Medulla oblongata (tissue), 1 donor: ENCODE measurements around the gene ATG3.
A peak's percentile ranks its signal among the peaks of the same experiment; 100 is the strongest.
"Not testable (repeated sequence)": the region's sequence is repeated elsewhere in the genome, so short reads cannot be mapped to it uniquely, and the experiment has no call there.

ENCODE experiments used
- DNase-seq: peaks from one replicate; pipeline ENCODE4 v3.0.0-alpha.2; 2015; ENCODE audit errors: extremely low spot score

ATG3 gene

DNA sequence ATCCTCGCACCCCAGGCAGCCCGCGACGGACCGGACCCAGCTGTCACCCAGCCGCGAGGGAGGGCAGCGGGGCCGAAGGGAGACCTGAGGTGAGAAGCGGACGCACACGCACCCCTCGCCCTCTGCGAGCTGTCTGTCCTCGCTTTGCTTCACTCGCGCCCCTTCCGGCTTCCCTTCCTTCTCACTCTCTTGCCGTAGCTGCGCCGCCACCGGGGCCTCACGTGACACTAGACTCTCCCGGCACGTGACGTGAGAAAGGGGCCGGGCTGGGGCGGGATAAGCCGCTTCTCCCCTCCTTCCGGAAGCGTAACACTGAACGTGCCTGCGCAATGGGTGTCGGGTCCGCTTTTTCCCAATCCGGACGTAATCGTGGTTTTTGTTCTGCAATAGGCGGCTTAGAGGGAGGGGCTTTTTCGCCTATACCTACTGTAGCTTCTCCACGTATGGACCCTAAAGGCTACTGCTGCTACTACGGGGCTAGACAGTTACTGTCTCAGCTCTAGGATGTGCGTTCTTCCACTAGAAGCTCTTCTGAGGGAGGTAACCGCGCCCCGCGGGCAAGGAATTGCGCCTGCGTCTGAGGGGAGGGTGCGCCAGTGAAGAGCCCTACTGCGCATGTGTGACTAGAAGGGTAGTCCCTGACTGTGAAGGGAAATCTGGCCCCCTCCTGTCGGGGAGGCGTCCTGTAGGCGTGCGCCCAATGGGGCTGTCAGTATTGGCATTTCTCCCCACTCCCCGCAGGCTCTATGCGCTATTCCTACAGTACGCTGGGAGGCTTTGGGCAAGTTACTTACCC lies at the start of gene ATG3, which contains the start of gene SLC35A5:
ATG3 (minus strand) TSS at position 229 of the 796 bp plus-strand sequence. CDS start 434 bp downstream, outside the sequence.
SLC35A5 (plus strand) TSS at position 312 of the 796 bp plus-strand sequence. CDS start 1,359 bp downstream, outside the sequence.
- peak; percentile 99 for DNase-seq

DNA sequence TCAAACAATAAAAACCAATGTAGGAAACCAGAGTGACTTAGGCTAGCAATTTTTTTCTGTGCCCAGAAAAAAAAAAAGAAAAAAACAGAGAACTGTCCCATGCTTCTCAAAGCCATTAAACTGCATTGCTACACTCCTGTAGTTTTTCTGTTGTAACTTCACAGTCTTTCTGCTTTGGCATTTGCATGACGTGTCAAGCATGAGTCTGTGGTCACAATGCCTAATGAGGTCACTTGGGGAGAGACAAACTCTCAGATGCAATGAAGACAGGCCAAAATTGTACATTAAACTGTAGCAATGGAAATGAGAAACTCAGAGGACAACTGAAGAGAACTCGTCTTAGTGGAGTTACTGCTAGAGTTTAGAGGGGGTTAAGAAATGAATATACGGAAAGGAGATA lies 48.4 kb upstream of the ATG3 start:
- no peak for DNase-seq

DNA sequence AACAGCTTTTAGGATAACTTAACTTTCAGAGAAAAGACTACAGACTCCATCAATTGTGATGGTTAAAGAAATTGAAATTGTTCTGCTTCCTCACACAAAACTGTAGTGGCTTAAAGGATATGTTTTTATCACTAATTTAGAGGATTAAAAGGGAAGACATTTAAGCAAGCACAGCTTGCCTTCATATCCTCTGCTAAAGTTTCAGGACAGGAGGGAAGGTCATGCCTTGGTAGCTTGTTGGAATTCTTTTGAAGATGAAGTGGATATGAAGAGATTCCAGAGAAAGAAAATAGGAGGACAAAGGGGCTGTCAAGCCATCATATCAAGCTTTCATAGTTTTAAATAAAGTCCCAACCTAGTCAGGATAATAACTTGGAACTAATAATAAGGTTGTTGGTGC lies 46.1 kb upstream of the ATG3 start:
- DNase-seq, result no peak

DNA sequence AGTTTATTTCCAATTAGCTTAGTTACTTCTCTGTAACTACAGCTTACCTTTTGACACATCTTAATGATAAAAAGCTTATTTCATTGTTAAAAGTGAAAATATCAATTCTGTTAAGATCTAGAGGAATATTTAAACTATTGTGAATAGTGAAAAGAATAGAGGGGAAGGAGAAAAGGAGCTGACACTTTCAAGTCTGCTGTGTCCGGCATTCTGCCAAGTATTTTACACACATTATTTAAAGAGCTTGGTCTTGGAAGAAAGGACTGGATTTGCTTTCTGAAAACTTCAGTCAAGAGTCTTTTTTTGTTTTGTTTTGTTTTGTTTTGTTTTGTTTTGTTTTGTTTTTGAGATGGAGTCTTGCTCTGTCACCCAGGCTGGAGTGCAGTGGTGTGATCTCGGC lies 44.3 kb upstream of the ATG3 start:
- DNase-seq, result no peak

DNA sequence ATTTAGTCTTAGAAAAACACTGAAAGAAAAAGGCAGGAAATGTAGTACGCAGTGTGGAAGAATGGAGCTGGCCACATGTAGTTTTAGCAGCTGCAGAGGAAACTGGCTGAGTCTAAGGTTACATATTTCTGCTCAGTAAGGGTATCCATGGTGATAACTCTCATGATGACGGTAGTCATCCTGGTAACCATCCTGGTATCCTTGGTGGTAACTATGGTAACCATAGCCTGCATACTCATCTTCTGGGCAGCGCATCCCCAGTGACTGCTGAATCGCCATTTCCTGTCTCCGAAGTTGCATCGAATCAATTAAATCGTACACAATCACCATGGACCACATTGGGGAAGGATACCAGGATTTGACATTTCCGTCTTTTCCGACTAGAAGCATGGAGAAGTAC lies 43.5 kb upstream of the ATG3 start:
- peak; percentile 20 for DNase-seq

DNA sequence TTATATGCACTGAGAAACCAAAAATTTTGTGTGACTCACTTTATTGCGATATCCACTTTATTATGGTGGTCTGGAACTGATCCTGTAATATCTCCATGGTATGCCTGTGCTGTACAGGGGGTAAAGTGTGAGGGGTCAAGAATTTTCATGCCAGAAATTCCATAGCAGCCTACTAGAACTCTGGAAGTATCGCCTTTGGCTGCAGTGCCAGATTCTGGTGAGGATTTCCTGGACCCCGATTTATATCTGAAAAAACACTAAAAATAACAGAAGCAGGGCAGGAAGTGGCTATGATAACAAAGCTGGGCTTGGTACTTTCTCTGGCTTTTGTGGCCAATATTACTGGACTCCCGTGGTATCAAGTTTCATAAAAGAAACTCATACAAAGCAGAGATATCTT lies 42.8 kb upstream of the ATG3 start:
- DNase-seq, result no peak

DNA sequence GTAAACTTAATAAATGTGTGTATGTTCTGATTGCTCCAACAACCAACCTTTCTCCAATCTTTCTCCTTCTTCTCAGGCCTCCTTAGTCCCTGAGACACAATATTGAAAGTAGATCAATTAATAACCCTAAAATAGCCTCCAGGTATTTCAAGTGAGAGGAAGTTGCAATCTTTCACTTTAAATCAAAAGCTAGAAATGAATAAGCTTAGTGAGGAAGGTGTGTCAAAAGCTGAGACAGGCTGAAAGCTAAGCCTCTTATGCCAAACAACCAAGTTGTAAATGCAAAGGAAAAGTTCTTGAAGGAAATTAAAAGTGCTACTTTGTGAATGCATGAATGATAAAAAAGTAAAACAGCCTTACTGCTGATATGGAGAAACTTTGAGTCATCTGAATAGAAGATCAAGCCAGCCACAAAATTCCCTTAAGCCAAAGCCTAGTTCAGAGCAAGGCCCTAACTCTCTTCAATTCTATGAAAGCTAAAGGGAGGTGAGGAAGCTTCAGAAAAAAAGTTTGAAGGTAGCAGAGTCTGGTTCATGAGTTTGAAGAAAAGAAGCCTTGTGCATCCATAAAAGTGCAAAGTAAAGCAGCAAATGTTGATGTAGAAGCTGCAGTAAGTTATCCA lies 40.6 kb upstream of the ATG3 start:
- DNase-seq, result no peak

DNA sequence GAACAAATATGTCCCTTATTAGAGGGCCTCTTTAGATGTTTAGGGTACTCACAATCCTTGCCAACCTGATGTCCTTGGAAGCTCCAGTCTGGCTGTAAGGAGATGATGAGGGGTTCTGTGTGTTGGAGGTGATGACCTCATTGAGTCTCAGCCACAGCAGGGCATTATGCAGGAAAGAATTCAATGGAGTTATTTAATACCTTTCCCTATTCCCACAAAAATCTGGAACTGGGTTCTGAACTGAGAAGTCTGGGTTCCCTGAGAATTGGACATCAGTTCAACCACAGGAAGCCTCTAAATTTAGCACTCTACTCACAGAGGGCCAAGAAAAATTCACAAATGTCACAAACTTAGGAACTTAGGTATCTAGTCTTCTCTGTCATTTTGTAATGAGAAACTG lies 37.0 kb upstream of the ATG3 start:
- no peak for DNase-seq

DNA sequence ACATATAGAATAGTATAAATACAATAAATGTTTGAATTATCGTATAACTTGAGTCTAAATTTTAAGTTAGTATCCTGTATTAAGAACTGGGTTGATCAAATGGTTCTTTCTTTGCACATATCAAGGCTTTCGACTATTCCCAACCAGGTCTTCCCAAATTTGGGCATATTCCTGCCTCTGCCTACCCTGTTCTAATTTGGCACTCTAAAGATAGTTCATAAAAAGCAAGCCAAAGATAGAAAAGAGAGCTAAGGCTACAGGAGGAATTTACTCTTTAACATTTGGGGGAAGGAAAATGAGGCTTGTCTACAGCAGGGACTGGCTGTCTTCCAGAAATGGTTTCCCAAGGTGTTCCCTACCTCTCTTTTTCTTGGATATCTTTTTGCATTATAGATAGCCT lies 36.2 kb upstream of the ATG3 start:
- no peak for DNase-seq

DNA sequence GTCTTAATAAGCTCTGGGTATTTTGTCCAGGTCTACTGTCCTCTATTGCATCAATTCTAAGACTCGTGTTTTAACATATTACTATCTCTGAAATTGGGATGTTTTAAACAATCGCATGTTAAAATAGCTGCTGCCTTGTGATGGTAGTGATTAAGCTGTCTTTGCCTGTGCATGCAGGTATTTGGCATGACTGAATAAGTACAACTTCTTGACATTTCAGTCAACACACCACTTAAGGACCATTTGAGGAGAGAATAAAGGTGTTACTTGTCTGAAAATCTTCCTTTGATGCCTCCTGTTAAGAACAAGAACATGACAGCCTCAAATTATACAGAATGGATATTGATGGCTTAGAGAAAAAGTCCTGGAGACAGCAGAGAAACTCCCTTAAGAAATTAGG lies 33.1 kb upstream of the ATG3 start:
- no peak for DNase-seq

DNA sequence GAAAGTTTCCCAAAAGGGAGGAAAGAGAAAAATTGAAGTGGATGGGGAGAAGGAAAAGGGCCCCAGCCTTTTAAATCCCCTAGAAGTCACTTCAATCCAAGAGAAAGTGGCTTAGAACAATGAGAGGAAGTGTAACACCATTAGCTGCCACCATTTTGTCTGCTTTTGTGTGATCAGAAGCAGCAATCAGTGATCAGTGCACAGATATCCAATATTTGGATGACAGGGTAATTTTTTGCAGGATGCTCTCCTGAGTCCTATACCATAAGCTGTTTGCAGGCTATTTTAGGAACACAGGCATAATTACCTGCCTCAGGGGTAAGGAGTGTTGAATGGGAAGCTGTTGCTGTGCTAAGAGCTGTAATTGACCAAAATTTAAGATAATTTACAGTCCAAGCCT lies 31.5 kb upstream of the ATG3 start:
- no peak for DNase-seq

DNA sequence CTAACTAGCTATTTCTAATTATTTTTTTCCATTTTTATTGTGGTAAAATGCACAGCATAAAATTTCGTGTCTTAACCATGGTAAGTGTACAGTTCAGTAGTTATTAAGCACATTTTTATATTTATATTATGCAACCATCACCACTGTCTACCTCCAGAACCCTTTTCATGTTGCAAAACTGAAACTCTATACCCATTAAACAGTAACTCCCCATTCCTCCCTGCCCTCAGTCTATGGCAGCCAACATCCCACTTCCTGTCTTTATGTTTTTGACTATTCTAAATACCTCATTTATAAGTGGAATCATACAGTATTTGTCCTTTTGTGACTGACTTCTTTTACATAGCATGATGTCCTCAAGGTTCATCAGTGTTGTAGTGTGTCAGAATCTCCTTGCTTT lies 25.6 kb upstream of the ATG3 start:
- DNase-seq, result no peak

DNA sequence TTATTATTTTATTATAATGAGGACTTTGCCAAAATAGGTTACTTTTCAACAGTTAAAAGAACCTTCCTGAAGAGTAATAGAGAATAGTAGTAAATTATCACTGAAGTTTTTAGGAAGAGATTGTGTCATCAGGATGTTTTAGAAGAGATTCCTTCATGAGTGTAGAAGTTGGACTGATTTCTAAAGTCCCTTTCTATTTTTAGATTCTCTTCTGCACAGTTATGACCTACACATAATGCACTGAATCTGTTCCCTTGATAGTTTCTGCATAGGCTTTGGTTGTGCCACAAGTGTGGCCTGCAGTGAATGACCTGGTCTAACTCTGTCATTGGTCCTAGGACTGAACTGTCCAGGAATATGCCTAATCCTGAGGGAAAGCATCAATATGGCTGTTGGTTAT lies 24.0 kb upstream of the ATG3 start:
- DNase-seq, result no peak

DNA sequence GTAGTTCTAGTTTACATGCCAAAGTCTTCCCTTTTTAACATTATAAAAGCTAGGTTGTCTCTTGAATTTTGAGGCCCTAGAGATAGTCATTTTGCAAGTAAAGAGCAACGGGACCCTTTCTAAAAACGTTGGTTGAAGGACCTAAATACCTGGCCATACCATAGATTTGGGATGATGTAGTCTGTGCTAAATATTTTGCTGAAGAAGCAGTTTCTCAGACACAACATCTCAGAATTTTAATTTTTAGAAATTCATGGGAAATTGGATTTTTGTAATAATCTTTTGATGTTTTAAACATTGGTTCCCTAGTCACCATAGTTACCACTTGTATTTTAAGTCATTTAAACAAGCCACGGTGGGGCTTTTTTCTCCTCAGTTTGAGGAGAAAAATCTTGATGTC lies 21.3 kb upstream of the ATG3 start:
- no peak for DNase-seq

DNA sequence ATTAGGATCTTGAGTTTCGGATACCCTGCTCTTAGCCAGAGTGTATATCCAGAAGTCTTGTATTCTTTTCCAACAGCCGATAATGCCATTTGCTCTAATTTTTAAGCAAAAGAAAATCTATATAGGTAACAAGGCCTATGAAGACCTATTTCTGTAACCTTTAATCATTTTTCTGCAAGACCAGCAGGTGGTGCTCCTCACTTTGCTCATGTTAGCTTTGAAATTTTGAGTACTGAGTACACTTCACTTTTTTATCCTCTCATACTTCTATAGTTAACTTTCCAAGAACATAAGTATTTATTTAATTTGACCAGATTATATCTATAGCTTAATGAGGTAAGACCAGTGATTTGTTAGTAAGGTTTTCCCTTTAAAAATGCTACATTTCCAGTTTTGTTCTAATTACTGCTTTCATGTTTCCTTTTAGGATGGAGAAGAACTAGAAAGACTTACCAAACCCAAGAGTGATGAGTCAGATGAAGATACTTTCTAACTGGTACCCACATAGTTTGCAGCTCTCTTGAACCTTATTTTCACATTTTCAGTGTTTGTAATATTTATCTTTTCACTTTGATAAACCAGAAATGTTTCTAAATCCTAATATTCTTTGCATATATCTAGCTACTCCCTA lies 20.6 kb upstream of the ATG3 start:
- peak; percentile 48 for DNase-seq

DNA sequence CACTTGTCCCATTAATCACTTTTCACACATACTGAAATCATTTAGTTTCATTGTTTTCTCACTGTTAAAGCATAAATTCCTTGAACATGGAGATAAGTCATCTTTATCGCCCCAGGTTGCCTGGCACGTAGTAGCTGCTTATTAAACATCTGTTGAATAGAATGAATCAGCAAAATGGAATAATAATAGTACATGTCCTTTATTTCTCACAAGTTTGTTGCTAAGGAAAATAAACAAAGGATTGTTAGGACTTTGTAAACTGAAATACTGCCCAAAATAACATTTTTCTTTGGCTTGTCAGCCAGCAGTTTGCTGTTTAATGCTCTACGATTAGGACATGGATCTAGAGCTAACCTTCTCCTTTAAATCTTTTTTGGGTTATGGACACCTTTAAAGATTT lies 17.9 kb upstream of the ATG3 start:
- no peak for DNase-seq

DNA sequence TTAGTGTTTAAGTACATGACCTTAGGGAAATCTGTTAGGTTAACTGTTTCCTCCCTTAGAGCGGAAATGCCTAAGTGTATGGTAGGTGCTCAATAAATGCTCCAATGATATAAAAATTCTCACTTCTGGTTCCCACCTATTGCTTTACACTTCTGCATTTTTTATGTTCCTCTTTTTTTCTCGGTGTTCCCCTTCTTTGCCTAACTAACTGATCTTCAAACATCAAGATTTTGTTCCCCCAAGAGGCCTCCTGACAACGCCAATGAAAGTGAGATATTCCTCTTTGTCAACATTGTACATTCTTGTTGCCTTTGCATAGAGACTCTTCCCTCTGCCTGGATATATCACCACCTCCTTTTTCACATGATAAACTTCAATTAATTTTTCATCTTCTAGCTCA lies 17.5 kb upstream of the ATG3 start:
- DNase-seq, result peak; percentile 24

DNA sequence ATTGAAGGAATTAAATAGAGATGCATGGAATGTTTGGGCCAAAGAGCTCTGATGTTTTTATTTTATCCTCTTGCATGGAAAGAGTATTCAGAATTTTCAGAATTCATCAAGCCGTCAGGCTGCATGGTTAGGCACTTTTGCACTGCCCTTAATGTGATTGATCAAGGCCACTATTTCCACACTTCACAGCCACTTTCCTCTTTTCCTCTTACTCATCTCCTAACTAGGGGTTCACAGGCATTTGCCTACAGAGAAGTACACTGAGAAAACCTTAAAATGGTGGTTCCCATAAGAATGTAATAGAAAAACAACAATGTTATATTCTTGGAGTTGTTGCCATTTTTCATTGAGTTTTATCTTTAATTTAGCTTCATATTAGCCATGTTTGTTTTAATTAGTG lies 10.9 kb upstream of the ATG3 start:
- DNase-seq, result no peak

DNA sequence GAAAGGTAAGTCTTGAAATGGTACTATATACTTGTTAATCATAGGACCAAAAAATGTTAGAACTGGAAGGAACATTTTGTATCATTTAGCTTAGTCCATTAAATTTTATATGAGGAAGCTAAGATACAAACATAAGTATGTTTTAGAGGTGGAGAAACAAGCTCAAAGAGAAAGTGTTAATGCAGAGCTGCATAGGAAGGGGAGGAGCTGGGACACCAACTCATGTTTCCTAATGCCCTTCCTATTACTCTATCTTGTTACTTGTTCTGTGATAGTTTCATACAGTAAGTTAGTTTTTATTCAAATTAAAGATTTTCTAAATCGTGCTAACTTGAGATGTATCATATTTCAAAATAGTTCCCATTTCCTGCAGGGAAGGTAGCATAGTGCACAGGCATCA lies 7.5 kb upstream of the ATG3 start:
- DNase-seq, result no peak

DNA sequence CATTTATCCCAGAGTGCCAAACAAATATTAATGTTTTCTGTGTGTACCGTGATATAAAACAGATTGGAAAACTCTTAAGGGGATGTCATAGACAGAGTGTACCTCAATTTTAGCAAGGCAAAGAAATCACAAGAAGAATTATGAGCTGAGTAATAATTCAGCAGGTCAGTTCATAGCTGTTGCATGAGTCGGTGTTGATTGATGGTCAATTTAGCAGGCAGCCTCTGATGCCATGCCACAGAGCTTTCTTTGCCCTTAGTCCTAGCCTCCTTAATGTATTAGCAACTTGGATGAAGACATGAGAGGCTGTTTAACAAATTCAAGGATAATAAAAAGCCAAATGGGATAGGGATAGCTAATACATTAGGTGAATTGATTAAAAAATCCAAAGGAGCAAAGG lies 6.9 kb upstream of the ATG3 start:
- no peak for DNase-seq

DNA sequence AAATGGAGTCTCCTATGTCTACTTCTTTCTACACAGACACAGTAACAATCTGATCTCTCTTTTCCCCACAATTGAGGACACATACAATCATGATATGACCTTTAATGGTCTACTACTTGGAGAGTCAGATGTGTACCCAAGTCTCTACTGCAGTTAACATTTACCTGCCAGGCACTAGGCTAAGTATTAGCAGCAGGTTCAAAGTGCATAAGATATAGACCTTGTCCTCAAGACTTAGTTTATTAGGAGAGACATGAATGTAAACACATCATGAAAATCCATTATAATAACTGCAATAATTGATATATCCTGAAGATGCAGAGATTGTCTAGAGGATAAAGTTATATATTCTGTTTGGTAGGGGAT lies 3.2 kb upstream of the ATG3 start:
- DNase-seq, result no peak

DNA sequence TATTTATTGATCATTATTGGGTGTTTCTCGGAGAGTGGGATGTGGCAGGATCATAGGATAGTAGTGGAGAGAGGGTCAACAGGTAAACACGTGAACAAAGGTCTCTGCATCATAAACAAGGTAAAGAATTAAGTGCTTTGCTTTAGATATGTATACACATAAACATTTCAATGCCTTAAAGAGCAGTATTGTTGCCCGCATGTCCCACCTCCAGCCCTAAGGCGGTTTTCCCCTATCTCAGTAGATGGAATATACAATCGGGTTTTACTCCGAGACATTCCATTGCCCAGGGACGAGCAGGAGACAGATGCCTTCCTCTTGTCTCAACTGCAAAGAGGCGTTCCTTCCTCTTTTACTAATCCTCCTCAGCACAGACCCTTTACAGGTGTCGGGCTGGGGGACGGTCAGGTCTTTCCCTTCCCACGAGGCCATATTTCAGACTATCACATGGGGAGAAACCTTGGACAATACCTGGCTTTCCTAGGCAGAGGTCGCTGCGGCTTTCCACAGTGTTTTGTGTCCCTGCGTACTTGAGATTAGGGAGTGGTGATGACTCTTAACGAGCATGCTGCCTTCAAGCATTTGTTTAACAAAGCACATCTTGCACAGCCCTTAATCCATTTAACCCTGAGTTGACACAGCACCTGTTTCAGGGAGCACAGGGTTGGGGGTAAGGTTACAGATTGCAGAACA lies 2.6 kb upstream of the ATG3 start:
- DNase-seq, result not testable (repeated sequence)

DNA sequence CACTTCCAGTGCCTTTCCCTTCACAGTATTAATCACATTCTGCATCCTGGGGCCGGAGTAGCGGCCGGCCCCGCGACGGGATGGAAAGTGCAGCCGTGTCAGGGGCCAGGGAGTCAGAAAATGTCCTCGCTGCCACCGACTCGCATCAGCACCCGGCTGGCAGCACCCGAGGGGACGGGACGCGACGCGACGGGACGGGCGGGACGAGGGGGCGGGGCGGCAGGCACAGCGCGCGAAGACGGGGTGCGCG lies 353 bp downstream of the ATG3 start:
- no peak for DNase-seq
